ENCODE data around the gene MTREX.

MTREX gene

DNA sequence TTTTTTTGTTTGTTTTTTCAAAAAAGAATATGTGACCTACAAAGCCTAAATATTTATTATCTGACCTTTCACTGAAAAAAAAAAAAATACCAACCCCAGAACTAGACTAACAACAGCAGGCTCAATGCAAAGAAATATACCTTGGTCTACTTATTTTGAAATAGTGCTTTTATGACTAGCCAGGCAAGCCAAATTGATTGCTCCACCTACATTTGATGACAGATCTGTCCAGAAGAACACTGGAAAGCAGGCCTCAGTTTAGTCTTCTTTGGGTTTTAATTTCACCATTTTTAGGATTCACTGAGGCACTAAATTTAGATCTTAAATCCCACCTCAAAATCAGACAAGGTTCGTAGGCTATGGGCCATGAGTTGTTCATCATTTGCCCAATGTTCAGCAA, 129.7 kb downstream of the MTREX start:
- no peak for DNase-seq

- no peak for DNase-seq
Measured at GRCh38 chr5:55437859-55438206, 130.0 kb downstream of the MTREX start.

- DNase-seq, result no peak
Measured at GRCh38 chr5:55438998-55439397, 131.2 kb downstream of the MTREX start.

GRCh38 chr5:55440188-55440646, 132.4 kb downstream of the MTREX start:
- DNase-seq, result no peak

DNA sequence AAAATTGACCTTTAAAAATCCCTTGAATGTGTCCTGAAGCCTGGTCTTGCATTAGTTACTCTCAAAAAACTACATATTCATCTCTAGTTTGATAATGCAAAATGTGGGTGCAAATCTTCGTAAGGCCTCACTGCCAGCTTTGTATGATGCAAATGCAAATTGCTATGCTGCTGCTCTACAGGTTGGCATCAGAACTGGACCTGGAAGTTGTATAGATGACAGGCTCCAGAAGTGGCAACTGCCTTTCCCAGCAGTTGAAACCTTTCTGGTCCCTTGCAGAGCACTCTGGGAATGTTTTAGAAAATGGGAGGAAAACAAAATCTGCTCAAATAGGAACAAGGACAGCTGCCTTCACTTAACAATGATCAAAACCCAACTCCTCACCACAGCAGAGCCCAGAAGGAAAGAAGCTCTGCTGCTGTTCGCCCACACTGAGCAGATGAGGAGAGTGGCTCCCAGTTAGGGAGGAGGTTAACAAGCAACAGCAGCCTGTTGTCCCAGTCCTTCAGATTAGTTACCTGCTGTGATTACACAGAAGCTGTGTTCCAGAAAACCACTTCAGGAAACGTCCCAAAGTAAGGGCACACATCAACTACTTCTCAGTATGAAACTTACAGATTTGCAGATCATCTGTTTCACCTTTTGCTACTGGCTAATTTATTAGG, 133.4 kb downstream of the MTREX start:
- no peak for DNase-seq

GRCh38 chr5:55441954-55442353, 134.2 kb downstream of the MTREX start:
- DNase-seq, result no peak

- DNase-seq, result no peak
Measured at GRCh38 chr5:55445791-55446190, 138.0 kb downstream of the MTREX start.

- DNase-seq, result no peak
Measured at GRCh38 chr5:55446640-55447351, 139.0 kb downstream of the MTREX start.

DNA sequence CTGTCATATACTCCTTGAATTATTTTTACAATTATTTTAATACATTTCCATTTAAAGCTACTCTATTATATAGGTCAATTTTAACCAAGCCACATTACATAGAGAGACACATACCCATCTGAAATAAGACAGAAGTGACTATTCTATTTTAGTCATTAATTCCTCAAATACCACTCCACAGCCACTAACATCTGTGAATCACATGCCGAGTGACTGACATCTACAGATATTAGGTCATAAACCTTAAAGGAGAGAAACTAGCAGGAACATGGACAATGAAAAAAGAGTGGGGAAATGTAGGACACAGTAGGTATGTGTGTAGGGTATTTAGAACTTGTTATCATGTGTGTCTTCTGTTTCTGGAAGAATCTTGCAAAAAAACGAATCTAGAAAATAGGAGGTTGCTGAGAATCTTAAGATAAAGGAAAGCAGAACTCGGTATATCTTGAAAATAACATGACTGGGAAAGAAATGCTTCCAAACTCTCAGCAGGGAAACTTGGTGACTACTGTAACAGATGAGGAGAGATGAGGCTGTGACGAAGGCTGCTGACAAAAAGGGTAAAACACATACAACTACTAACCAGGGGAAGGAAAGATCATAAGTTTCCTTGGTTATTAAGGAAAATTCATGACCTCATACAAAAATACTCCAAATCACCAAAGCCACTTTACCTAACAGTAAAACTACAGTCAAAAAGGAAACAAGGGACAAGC, 142.4 kb downstream of the MTREX start:
- DNase-seq, result no peak

GRCh38 chr5:55451976-55452375, 144.2 kb downstream of the MTREX start:
- no peak for DNase-seq

- DNase-seq, result no peak
Measured at GRCh38 chr5:55453211-55453610, 145.4 kb downstream of the MTREX start.

DNA sequence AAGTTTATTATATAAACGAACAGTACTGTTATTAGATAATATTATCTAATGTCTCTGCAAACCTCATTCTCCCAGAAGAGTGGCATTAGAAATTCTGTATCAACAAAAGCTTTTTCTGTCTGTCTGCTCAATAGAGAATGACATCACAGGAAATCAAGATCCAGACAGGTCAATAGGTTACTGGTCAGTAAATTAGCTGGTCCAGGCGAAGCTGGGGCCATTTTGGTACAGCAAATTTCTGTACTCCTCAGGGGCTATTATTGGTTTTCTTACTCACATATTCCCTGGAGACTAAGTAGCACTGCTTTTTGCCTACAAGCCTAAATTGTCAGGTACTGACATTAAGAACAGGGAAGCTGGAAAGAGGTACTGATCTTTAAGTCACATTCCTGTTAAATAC, 146.5 kb downstream of the MTREX start:
- no peak for DNase-seq

- DNase-seq, result no peak
Measured at GRCh38 chr5:55456216-55456895, 148.6 kb downstream of the MTREX start.

DNA sequence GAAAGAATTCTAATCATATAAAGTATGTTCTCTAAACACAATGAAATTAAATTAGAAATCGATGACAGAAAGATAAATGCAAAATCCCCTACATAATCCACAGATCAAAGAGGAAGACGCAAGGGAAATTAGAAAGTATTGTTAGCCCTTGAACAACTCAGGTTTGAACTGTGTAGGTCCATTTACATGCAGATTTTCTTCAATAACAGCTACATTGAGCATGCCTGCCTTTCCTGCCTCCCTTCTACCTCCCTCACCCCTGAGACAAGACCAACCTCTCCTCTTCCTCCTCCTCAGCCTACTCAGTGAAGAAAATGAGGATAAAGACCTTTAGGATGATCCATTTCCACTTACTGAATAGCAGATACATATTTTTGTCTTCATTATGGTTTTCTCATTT, 151.8 kb downstream of the MTREX start:
- no peak for DNase-seq

DNA sequence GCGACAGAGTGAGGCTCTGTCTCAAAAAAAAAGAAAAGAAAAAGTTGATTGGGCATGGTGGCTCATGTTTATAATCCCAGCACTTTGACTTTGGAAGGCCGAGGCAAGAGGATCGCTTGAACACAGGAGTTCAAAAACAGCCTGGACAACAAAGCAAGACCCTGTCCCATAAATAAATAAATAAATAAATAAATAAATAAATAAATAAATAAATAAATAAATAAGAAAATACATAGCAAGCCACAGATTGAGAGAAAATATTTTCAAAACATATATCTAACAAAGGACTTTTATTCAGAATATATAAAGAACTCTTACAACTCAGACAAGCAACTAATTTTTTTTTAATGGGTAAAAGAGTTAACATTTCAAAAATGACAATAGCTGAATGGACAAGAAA, 155.8 kb downstream of the MTREX start:
- no peak for DNase-seq

DNA sequence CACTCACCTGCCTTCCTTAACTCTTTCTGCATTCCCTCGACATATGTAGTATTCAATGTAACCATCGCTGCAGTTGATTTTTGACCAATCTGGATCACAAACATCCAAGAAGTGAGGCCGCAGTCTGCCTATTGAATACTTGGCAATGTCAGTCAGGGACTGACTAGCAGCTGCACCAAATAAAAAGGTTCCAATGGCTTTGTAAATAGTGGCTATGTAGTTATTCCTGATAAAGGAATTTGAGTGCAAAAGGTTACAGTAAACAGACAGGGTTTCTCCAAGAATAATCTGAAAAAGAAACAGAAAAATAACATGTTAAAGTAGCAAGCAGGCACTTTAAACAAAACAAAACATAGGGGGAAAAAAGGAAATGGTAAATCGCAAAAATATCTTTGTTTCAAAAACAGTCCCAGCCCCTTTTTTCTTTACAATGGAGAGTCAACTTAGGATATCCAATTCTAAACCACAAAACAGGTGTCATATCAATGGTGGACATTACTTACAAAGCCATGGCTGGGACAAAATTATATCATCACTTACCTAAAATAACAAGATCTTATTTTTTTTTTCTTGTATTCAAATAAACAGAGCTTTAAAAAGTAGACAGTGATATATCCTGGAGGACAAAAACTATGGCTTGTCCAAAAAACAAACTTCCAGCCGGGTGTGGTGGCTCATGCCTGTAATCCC, 160.2 kb downstream of the MTREX start:
- no peak for DNase-seq

DNA sequence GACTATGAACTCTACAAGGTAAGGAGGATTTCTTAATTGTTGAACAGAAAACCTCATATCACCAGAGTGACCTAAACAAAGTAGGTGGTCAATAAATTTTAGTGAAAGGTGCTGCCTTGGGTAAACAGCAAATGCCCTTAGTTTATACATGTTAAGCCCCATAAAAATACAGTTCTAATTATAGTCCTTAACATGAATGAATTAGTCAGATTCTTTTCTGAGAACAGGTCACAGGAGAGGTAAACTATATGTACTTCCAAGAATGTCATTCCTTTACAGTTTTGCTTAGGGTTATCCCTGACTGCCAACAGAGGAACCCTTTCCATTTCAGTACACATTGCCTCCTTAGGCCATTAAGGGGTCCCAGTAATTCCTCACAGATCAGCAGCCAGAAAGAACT, 162.1 kb downstream of the MTREX start:
- no peak for DNase-seq

- DNase-seq, result no peak
Measured at GRCh38 chr5:55470282-55470681, 162.5 kb downstream of the MTREX start.

GRCh38 chr5:55471468-55471867, 163.7 kb downstream of the MTREX start:
- DNase-seq, result no peak

GRCh38 chr5:55472642-55473041, 164.9 kb downstream of the MTREX start:
- DNase-seq, result no peak

Data from CD4-positive, alpha-beta T cell treated with Interleukin-1 beta for 1 hour (primary cell).